ENCODE results near the gene SCAMP2. TPM values are rescaled to one million over a fixed set of nuclear protein-coding genes. Genes with fewer than 3 reads are reported as not detected.

Gene SCAMP2
- total RNA-seq, 2 donors from 2014 or later, result 33.5 to 36.9 TPM

DNA sequence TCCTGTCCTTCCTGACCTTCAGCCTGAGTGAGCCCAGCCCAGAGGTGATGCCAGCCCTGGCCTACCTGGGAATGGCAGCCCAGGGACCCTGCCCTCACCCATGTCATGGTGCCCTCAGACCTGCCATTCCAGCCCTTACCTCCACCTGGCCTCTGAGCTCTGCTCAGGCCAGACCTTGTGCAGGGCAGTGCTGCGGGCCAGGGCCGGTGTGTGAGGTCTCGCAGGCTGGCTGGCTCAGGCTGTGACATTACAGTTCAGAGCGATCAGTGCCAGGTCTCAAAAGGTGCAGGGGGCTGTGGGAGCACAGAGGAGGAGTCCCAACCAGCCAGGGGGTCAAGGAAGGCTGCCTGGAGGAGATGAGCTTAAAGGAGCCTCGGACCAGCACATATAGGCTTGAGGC lies 53.1 kb downstream of the SCAMP2 start:
- Histone ChIP-seq H3K4me1 (peaks cover 5% of the 10 kb centered on the region), H3K4me3 (no peak overlapping the region), H3K27me3 (no peaks in the 10 kb centered on the region), H3K27ac (no peak overlapping the region), H3K9me3 (no peaks in the 10 kb centered on the region), H3K36me3 (replicated peaks in 1 of 2; ENCODE audit: insufficient read depth in 1 of 2, low read depth in 2 of 2) (no peaks in the 10 kb centered on the region)
- WGBS, 2 donors, result 44 to 90% methylated on average over 1 to 5 of the region's 5 CpGs
- ATAC-seq, result no peak
- intact Hi-C loops (cut with DNase I), result no loop called here
- DNase-seq, result no peak
- TF ChIP-seq POLR2A (IDR thresholded peaks at IDR 0.05), result no peak
- no peak for TF ChIP-seq CTCF (IDR thresholded peaks at IDR 0.05)

- no peaks in the 10 kb centered on the region for H3K27me3 ChIP-seq
- H3K4me1 ChIP-seq, result peaks cover 10% of the 10 kb centered on the region
- no peaks in the 10 kb centered on the region for H3K9me3 ChIP-seq
- no peaks in the 10 kb centered on the region for H3K36me3 ChIP-seq (replicated peaks in 1 of 2; ENCODE audit: insufficient read depth in 1 of 2, low read depth in 2 of 2)
- TF ChIP-seq CTCF (IDR thresholded peaks at IDR 0.05) (peak in 3 of 7 experiments; percentile 15 to 29 (median 19)), POLR2A (IDR thresholded peaks at IDR 0.05) (no peak)
- DNase-seq, result peak in 3 of 4 donors; percentile 34 to 45 (median 41)
- 14 to 23% methylated on average over 7 to 9 of the region's 9 CpGs for WGBS, 2 donors
- no peak overlapping the region for H3K4me3 ChIP-seq
- no peak for ATAC-seq
- H3K27ac ChIP-seq, result no peak overlapping the region
- intact Hi-C loops (cut with DNase I), result no loop called here
Measured at GRCh38 chr15:74817370-74817737, 55.8 kb downstream of the SCAMP2 start.

DNA sequence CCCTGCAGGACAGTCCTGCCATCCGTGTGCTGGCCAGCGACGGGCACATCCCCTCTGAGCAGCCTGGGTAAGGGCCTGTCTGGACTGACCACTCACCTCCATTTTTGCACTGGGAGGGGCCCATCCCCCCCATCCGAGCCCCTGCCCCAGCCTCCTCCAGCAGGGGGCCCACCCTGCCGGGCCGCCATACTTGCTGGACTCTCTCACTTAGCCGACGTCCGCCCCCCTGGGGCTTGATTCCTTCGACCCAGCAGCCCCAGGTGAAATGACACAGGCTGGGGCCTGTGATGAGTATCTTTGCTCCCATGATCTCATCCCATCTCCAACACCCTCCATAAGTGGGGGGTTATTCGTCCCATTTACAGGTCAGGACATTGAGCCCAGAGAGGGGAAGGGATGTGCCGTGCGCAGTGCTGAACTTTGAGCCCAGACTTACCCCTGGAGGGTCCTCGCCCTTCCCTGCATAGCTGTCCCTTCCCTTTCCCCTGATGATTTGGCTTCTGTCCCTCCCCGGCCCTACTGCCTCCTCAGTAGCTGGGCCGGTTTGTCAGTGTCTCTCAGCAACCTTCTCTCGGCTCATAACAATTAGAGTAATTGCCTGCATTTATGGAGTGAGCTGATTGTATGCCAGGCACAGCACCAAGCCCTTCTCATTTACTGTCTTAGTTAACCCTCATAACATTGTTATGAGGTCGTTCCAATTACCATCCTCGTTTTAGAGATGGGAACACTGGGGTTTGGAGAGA lies 56.4 kb downstream of the SCAMP2 start:
- intact Hi-C loops (cut with DNase I), result no loop called here
- no peaks in the 10 kb centered on the region for H3K9me3 ChIP-seq
- no peaks in the 10 kb centered on the region for H3K27me3 ChIP-seq
- no peak overlapping the region for H3K4me3 ChIP-seq
- no peaks in the 10 kb centered on the region for H3K36me3 ChIP-seq (replicated peaks in 1 of 2; ENCODE audit: insufficient read depth in 1 of 2, low read depth in 2 of 2)
- no peak for DNase-seq
- TF ChIP-seq POLR2A (IDR thresholded peaks at IDR 0.05) (no peak), CTCF (IDR thresholded peaks at IDR 0.05) (no peak)
- no peak for ATAC-seq
- peaks cover 10% of the 10 kb centered on the region for H3K4me1 ChIP-seq
- WGBS, 2 donors, result 50 to 60% methylated on average over 11 to 19 of the region's 19 CpGs
- no peak overlapping the region for H3K27ac ChIP-seq

- H3K4me1 ChIP-seq, result peaks cover 10% of the 10 kb centered on the region
- DNase-seq (no peak), ATAC-seq (no peak)
- no peak for TF ChIP-seq POLR2A (IDR thresholded peaks at IDR 0.05)
- TF ChIP-seq CTCF (IDR thresholded peaks at IDR 0.05), result no peak
- WGBS, 2 donors, result 89% methylated on average over 9 to 15 of the region's 15 CpGs
- H3K4me3 ChIP-seq, result no peak overlapping the region
- H3K27me3 ChIP-seq, result no peaks in the 10 kb centered on the region
- no peaks in the 10 kb centered on the region for H3K9me3 ChIP-seq
- intact Hi-C loops (cut with DNase I), result no loop called here
- H3K36me3 ChIP-seq (replicated peaks in 1 of 2; ENCODE audit: insufficient read depth in 1 of 2, low read depth in 2 of 2), result no peaks in the 10 kb centered on the region
- H3K27ac ChIP-seq, result no peak overlapping the region
Measured at GRCh38 chr15:74815961-74816360, 57.2 kb downstream of the SCAMP2 start.
